Stimulated activated CD8-positive, alpha-beta memory T cell treated with anti-CD3 and anti-CD28 coated beads, Interleukin-4, amount 100 ng/mL, for 1 hour (primary cell): Measurements from ENCODE around the gene LYRM7.
A peak's percentile ranks its signal among the peaks of the same experiment; 100 is the strongest.
"Not testable (repeated sequence)": the region's sequence is repeated elsewhere in the genome, so short reads cannot be mapped to it uniquely, and the experiment has no call there.

Experiments
- DNase-seq, 2 donors: peaks; one replicate each; pipeline ENCODE4 v3.0.0-alpha.2; 2020; ENCODE audit warnings: low read depth in 2 of 2, low spot score in 1 of 2

The LYRM7 gene

DNA sequence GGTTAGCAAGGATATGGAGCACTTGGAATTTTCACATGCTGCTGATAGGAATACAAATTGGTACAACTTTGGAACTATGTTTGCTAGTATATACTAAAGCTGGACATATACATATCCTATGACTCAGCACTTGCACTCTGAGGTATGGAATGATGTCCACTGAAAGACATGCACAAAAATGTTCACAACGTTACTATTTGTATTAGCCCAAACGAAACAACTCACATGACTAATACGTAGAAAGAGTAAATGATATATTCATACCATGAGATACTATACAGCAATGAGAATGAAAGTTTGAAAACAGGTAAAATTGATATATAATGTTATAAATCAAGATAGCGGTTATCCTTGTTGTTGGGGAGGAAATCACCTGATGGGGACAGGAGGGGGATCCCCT, 47.6 kb downstream of the LYRM7 start:
- no peak for DNase-seq

DNA sequence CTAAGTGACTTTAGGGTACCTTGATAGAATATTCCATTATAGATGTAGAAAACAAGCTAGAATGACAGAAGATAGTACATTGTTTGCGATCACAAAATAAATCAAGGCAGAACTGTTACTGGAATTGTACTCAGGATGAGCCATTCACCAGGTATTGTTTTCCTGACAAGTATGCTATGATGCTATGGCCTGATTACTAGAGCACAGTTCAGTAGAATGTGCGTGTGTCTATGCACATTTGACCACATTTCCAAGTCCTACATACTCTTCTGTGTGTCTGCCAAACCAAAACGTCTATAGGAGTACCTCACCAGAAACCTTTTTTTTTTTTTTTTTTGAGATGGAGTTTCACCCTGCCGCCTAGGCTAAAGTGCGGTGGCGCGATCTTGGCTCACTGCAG, 49.8 kb downstream of the LYRM7 start:
- DNase-seq, result no peak

DNA sequence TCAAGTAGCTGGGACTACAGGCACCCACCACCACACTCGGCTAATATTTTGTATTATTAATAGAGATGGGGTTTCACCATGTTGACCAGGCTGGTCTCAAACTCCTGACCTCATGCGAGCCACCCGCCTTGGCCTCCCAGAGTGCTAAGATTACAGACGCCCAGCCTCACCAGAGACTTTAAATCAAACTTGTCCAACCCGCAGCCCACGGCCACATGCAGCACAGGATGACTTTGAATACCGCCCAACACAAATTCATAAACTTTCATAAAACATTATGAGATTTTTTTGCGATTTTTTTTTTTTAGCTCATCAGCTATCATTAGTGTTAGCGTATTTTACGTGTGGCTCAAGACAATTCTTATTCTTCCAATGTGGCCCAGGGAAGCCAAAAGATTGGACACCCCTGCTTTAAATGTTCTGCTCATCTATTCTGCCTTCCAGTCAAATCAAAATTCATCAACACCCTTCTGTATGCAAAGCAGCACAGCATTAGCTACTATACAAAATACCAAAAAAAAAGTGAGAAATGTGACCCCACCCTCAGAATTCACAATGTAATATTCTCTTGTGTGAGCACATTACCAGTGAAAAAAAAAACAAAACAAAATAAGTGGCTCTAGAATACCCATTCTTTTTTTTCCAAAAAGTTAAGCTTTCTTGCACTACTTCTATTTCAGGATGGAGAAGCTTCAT, 50.4 kb downstream of the LYRM7 start:
- DNase-seq, result no peak

DNA sequence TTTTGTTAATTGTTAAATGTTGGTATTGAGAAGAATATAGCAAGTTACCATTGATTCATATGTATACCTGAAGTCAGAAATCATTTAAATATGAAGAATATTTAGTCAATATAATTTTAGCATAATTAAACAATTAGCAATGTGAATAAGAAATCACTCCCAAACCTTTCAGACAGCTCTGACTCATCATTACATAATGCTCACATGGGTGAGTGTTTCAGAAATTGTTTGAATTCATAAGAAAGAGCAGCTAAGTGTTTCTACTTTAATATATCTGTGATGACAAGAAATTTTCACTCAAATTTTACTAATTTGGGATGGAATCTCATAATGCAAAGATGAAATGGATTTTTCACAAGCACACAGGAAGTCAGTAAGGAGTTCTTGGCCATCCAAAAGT, 51.1 kb downstream of the LYRM7 start:
- no peak for DNase-seq

DNA sequence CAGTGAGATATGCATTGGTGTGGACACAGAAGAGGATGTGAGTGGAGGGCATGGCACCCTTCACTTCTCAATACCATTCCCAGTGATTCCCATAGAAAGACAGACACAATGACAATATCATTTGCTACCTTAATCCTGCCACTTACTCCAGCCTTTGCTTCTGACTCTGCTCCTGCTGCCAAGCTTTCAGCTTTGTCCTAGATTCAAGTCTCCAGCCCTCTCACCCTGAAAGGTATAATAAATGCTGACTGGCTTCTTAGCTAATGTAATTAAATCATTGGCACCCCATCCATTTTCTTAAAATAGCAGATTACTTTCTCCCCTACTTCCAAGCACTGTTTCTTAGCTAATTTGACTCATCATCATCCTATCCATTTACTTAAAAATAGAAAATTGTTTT, 52.0 kb downstream of the LYRM7 start:
- no peak for DNase-seq

DNA sequence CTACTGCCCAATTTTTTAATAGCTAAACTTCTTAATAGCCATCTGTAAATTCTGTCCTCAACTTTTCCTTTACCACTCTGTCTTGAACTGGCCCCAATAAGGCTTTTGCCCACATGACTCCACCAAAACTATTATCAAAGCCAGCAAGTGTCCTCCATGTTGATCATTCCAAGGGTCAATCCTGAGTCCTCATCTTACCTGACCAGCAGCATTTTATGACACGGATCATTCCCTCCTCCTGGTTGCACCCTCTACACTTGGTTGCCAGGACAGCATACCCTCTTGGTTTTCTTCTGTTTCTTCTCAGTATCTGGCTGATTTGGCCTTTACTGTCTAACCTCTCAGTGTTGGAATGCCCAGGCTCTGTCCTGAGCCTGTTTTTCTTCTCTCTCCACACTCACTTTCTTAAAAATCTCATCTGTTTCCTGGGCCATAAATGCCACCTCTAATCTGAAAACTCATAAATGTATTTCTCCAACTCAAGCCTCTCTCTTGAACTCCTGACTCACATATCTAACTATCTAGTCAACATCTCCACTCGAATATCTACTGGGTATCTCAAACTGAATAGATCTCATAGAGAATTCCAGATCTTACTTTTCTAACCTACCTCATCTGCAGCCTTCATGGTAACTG, 53.1 kb downstream of the LYRM7 start:
- DNase-seq, result no peak

DNA sequence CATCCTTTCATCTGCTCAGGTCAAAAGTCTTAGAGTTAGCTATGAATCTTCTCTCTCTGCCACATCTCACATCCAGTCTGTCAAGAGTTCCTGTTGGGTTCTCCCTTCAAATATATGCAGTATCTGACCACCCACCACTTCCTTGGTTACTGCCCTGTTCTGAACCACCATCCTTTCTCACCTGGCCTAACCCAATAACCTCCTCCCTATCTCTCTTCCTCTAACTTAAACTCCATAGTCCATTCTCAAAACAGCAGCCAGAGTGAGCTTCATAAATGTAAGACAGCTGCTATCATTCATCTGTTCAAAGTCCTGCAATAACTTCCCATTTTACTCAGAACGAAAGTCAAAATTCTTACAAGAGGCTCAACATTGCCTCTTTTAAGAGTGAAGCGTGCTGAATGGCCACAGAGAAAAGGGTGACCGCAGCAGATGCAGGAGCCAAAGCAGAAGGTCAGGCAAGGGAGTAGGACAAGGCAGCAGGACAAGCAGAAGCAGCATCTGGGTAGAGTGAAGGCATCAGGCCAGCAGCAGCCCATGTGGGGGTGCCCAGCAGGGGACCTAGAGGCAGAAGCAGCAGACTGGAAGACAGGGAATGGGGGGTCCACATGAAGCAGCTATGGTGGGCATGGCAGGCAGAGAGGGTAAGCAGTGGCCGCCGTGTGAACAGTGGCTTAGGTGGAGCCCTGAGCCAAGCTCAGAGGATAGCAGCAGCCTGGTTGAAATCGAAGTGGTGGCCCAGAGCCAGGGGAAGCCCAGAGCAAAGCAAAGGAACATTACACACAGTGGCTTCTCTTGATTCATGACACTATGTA, 53.9 kb downstream of the LYRM7 start:
- no peak for DNase-seq

DNA sequence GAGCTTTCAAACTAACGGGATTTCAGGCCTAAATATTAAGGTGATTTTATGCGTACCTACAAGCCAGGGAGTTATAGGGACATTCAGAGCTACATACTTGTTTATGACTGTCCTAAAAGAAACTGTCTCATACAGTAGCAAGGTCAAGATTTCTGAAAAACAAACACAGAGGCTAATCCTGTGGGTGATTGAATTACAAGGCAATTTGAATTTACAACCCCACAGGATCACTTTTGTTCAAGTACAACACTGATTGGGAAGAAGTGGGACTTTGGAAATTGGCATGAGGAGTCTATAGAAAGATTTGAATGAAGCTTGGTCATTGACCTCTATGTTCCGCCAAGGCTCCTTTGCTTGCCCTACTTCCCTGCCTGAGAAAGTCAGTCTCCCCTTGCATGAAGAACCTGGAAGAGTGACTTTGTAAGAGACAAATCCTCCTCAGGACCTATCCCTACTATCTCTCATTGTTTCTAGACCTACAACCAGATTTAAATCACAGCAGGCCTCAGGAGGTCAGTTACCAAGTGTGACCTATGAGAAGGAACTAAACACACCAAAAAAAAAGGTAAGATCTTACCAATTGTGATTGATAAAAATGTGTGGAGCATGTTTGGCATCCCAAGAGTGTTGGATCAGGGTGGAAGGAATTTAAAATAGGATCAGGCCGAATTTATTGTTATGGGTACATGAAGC, 54.7 kb downstream of the LYRM7 start:
- DNase-seq, result no peak

DNA sequence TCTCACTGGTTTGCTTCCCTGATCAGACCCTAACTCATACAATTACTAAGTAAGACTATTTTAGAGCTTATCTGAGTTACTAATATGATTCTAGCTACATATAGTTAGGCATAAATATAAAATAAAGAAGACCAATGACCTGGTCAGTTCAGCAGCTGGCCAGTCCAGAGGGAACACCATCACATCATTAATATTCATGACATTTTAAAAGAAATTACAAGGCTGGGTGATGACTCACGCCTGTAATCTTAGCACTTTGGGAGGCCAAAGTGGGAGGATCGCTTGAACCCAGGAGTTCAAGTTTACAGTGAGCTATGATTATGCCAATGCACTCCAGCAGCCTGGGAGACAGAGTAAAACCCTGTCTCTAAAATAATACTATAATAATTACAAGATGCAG, 56.2 kb downstream of the LYRM7 start:
- DNase-seq, result no peak

DNA sequence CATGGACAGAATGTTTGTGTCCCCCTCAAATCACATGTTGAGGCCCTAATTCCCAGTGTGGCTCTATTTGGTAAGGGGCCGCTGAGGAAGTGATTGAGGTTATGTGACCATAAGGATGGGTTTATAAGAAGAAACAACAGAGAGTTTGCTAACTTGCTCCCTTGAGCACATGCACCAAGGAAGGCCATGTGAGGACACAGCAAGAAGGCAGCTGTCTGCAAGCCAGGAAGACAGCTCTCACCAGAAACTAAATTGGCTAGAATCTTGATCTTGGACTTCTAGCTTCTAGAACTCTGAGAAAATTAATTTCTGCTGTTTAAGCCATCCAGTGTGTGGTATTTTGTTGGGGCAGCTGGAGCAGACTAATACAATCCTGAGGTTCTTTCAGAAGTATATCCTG, 57.9 kb downstream of the LYRM7 start:
- no peak for DNase-seq

DNA sequence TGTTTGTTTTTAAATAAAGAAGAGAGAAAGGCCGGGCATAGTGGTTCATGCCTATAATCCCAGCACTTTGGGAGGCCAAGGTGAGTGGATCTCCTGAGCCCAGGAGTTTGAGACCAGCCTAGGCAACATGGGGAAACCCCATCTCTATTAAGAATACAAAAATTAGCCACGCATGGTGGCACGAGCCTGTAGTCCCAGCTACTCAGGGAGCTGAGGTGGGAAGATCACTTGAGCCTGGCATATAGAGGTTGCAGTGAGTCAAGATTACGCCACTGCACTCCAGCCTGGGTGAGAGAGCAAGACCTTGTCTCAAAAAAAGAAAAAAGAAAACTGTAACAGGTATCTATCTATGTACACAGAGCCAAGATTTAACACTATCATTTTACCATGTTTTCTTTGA, 58.9 kb downstream of the LYRM7 start:
- DNase-seq, result no peak

DNA sequence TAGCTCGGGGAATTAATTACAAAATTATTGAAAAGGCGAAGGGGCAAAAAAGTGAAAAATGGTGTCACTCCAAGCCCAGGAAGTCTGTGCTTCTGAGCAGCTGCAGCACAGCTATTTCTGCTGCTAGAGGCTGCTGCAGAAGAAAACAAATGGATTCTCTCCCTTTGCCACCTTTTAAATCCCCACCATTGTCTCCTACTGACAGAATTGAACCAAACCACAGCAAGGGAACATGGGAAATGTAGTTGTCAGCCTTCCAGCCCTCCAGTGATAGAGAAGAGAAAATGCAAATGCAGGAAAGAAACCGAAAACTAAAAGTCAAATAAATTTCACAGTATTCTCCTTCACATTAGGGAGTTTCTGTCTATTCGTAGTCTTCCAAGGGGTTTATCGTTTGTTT, 59.7 kb downstream of the LYRM7 start:
- DNase-seq, result no peak

DNA sequence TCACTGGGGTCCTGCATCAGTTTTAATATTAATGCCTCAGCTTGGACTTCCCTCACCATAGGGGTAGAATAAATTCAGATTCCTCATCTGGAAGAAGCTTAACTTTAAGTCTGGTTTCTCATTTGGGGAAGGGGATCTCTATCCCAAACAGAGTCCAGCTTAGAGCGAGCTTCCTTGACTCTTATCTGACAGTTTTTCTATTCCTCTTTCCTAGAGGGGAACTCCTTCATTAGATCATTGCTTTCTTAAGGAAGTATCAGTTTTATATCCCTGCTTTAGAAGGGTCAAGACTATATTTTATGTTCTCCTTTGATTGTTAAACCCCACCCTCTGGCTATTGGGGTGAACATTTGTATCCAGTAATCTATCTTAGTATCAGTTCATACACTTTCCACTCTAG, 68.9 kb downstream of the LYRM7 start:
- DNase-seq, result no peak

DNA sequence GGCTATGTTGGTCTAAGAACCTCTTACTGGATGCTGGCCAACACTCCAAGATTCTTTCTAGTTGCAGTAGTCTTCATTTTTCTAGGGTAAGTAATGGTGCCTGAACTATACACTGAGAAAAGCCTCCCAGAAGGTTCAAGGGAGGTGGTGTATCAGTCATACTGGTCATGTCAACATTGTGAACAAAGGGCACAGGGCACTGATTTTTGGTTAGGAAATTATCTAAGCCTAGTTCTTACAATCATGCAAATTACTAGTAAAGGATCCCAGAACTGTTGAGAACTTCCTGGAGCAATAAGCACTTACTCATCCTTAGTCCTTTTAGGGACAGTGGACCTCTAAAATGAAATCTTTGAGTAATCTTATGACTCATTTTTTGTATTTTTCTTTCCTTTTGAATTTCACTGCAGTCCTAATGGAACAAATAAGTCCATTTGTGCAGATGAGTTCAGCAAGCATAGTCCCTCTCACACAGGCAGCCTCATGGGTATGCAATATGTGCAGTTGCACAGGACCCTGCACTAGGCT, 72.0 kb downstream of the LYRM7 start:
- DNase-seq, result no peak

DNA sequence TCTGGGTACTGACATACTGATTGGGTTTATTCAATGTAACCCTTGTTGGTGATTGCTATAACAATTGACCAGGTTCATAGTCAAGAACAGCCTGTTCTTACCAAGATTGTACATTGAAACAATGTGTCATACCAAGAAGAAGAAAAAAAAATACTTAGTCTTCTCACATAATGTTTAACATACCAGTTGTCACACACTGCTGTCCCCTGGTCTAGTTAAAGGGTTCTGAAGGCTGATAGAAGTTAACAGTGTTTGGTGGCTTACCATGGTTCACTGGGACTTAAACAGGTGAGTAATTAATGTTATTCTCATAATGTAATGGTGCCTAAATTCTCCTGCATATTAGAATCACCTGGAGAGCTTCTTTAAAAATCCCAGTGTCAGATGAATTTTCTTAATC, 74.6 kb downstream of the LYRM7 start:
- no peak for DNase-seq

DNA sequence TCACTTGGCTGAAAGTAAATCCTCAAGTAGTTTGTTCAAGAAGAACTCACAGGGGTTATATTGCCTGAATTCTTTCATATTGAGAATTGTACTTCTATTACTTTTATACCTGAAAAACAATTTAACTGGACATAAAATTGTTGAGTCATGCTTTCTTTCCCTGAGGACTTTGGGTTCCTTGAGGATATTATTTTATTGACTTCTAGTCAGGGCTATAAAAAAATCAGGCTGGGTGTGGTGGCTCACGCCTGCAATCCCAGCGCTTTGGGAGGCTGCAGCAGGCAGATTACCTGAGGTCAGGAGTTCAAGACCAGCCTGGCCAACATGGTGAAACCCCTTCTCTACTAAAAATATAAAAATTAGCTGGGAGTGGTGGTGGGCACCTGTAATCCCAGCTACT, 75.2 kb downstream of the LYRM7 start:
- DNase-seq, result no peak

DNA sequence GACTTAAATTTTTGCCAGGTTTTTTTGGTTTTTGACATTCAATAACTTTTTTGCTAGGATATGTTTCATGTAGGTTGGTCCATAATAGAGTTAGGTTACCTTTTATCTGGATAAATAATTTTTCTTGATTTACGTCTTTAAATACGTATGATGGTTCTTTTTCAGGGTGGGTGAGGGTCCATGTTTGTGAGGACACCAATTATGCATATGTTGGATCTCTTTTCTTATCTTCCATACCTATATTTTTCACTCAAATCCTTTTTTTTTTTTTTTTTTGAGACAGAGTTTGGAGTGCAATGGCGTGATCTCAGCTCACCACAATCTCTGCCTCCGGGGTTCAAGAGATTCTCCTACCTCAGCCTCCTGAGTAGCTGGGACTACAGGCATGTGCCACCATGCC, 75.8 kb downstream of the LYRM7 start:
- no peak for DNase-seq

DNA sequence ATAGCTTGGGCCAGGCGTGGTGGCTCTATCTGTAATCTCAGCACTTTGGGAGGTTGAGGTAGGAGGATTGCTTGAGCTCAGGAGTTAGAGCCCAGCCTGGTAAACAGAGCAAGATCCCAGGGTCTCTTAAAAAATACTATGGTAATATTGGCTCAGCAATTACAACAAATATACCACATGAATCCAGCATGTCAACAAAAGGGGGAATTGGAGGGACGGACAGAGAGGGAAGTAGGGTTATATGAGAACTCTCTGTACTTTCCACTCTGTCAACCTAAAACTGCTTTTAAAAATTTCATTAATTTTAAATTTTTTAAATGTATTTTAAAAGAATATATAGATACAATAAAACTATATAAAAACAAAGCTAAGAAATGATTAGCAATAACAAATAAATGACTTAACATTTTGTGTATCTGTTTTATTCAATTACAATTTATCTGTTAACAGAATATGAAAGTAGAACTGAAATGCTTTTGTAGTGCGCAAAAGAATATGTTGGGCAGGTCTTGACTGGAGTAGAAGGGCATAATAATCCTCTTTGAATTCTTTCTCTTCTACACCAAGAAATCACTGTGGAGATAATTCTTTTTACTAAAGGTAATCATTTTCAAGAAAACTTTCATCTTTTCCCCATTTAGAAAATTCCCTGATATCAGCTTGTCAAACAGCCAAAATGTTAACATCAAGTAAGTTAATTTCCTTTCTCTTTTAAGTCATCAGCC, 80.2 kb downstream of the LYRM7 start:
- DNase-seq, result no peak

DNA sequence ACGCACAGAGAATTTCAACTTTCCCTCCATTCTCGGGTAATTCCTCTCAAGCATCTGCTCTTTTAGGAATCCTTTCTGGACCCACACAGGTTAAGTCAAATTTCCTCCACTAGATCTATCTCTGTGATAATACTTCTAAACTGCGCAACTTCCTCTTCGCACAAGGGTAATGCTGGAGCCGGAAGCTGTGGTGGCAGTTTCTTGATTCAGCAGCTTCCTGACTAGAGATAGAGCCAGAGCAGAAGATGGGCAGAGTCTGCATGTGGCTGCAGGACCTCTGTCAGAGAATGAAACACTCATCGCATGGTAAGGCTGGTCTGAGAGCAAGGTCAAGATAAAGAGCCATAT, 82.1 kb downstream of the LYRM7 start:
- peak; percentile 49 to 60 for DNase-seq

DNA sequence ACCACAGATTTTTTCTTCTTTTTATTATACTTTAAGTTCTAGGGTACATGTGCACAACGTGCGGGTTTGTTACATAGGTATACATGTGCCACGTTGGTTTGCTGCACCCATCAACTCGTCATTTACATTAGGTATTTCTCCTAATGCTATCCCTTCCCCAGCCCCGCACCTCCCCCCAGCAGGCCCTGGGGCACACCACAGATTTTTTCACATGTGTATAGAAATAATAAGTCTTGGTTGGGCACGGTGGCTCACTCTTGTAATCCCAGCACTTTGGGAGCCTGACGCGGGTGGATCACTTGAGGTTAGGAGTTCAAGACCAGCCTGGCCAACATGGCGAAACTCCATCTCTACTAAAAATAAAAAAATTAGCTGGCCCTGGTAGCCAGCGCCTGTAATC, 83.3 kb downstream of the LYRM7 start:
- DNase-seq, result not testable (repeated sequence)

DNA sequence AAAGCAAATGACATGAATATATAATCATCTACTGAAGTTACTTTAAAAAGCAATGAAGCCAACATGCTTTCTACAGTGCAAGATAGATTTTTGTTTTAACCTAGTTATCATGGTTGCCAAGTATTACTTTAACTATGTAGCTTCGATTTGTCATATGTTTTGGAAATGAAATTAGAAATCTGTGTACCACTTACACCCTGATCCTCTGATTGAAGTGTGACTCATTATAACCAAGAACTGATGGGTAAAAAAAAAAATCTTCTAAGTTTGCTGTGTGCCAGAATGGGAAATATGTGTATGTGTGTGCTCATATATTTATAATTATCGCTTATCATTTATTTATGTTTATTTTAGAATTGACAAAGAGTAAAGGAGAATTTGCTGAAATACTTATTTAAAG, 84.0 kb downstream of the LYRM7 start:
- DNase-seq, result no peak
